HFFc6 (cell line): Measurements from ENCODE around the gene ANKS6. TPM values are rescaled to one million over a fixed set of nuclear protein-coding genes. Genes with fewer than 3 reads are reported as not detected.
"Not testable (repeated sequence)": the region's sequence is repeated elsewhere in the genome, so short reads cannot be mapped to it uniquely, and the experiment has no call there.

ENCODE experiments used
- DNase-seq: peaks from one replicate; pipeline ENCODE4 v3.0.0-alpha.2; 2018
- H3K27ac Mint-ChIP-seq: 2 replicates; pipeline ENCODE4 v1.8.0; 2020; ENCODE audit warnings: mild to moderate bottlenecking, mixed read lengths
- H3K27me3 Mint-ChIP-seq: 2 replicates; pipeline ENCODE4 v1.8.0; 2021; ENCODE audit warnings: mild to moderate bottlenecking, moderate library complexity, mixed read lengths; ENCODE audit not compliant: insufficient read depth
- H3K36me3 Mint-ChIP-seq: 2 replicates; pipeline ENCODE4 v1.8.0; 2021; ENCODE audit warnings: low read depth, mixed read lengths
- H3K4me1 Mint-ChIP-seq: 2 replicates; pipeline ENCODE4 v1.8.0; 2020; ENCODE audit warnings: low read depth, mixed read lengths
- H3K4me3 Mint-ChIP-seq: 2 replicates; pipeline ENCODE4 v1.8.0; 2020; ENCODE audit warnings: mild to moderate bottlenecking, moderate library complexity, mixed read lengths
- H3K9me3 Mint-ChIP-seq: 2 replicates; pipeline ENCODE4 v1.8.0; 2020; ENCODE audit warnings: mild to moderate bottlenecking, mixed read lengths
- total RNA-seq, 6 experiments: library from RNA; stranded (reverse); fragmentation: NEBNext Ultra II Directional; extraction: Animal tissue kit (Norgen Biotek cat#: 25700); gene quantifications; 2 replicates in 1 of 6; 3 replicates in 5 of 6; pipeline ENCODE4 v1.2.3, GENCODE V29; 2021
- TF ChIP-seq, protein P1 (sequence below): fragments of 200-600 bp; sonication (generic); IDR thresholded peaks from 2 replicates; pipeline ENCODE4 v1.5.0; 2021; ENCODE audit warnings: antibody characterized with exemption, mild to moderate bottlenecking

Gene ANKS6
- total RNA-seq, 6 experiments from 2014 or later, result 12.7 to 16.6 (median 14.8) TPM

DNA sequence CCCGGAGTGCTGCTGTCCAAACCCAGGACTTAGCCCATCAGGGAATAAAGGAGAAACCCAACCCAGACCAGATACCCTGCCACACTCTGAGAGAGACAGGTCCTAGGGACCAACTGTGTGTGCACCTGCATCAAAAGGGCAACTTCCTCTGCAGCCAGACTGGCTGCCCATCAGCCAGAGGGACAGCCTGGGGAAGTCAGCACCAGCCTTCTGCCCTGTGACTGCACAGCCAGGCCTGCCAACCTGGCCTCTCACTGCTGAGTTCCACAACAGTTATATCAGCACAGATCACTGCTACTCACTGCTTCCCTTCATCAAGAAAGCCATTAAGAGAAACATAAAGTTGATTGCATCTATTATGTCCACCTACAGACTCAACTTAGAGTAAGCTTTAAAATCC, 105.7 kb downstream of the ANKS6 start:
- H3K4me1 Mint-ChIP-seq, result no peaks in the 10 kb centered on the region; the same call in 1 of the 2 replicates
- peaks cover 16% of the 10 kb centered on the region; the same call in 1 of the 2 replicates for H3K27me3 Mint-ChIP-seq
- TF ChIP-seq, protein P1, sequence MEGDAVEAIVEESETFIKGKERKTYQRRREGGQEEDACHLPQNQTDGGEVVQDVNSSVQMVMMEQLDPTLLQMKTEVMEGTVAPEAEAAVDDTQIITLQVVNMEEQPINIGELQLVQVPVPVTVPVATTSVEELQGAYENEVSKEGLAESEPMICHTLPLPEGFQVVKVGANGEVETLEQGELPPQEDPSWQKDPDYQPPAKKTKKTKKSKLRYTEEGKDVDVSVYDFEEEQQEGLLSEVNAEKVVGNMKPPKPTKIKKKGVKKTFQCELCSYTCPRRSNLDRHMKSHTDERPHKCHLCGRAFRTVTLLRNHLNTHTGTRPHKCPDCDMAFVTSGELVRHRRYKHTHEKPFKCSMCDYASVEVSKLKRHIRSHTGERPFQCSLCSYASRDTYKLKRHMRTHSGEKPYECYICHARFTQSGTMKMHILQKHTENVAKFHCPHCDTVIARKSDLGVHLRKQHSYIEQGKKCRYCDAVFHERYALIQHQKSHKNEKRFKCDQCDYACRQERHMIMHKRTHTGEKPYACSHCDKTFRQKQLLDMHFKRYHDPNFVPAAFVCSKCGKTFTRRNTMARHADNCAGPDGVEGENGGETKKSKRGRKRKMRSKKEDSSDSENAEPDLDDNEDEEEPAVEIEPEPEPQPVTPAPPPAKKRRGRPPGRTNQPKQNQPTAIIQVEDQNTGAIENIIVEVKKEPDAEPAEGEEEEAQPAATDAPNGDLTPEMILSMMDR, result no peak
- no peaks in the 10 kb centered on the region for H3K9me3 Mint-ChIP-seq
- no peaks in the 10 kb centered on the region for H3K36me3 Mint-ChIP-seq
- H3K4me3 Mint-ChIP-seq, result no peak overlapping the region
- no peak overlapping the region for H3K27ac Mint-ChIP-seq
- DNase-seq, result no peak

DNA sequence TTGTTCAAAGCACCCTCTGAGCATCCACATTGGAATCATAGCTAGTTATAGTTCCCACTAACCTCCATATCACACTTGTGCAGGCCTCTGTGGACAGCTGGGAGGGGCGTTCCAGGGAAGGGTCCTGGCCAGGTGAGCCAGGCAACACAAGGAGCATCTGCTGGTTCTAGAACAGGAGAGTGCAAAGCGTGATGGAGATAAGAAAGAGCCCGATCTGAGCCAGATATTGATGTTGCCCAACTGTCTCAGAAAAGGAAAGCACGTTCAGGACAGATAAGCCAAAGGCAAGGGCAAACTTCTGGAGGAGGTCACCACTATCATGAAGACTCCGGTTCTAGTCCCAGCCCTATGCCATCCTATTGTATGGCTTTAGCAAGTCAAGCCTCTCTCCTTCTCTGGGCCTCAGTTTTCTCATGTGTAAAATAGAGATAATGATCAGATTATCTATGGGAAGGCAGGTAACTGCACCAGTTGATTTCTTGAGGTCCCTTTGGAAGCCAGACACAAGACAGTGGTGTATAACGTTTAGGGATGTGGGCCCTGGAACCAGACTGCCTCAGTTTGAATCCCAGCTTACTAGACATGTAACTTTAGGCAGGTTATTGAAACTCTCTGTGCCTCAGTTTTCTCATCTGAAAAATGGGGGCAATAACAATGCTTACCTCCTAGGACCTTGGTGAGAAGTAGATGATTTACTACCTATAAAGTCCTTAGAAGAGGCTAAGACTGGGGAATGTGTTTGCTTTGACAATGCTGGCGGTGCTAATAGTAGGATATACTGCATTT, 107.5 kb downstream of the ANKS6 start:
- no peak for DNase-seq
- no peak overlapping the region for H3K27ac Mint-ChIP-seq
- H3K36me3 Mint-ChIP-seq, result no peaks in the 10 kb centered on the region
- H3K4me1 Mint-ChIP-seq, result no peaks in the 10 kb centered on the region; the same call in 1 of the 2 replicates
- H3K4me3 Mint-ChIP-seq, result no peak overlapping the region
- H3K9me3 Mint-ChIP-seq, result no peaks in the 10 kb centered on the region
- peaks cover 5% of the 10 kb centered on the region; the same call in 1 of the 2 replicates for H3K27me3 Mint-ChIP-seq
- TF ChIP-seq, protein P1, result no peak

DNA sequence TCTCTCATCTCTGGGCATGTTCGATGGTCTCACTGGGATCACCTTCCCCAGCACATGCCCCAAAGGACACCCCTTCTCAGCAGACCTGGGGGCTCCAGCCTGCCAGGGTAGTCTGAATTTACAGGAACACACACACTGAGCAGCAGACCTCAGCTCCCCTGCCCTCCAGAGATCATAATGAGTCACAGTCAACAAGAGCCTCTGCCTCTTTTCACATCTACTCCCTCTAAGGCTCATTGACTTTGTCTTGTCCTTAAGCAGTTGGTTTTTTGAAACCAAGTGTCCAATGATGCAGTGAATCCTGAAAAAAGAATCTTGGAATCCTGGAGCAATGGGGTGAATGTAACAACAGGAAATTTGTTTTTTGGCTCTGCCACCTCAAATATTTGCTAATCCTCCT, 108.4 kb downstream of the ANKS6 start:
- DNase-seq, result no peak
- peaks cover 1% of the 10 kb centered on the region for H3K27me3 Mint-ChIP-seq
- no peaks in the 10 kb centered on the region; the same call in 1 of the 2 replicates for H3K4me1 Mint-ChIP-seq
- H3K27ac Mint-ChIP-seq, result no peak overlapping the region
- TF ChIP-seq, protein P1, result no peak
- no peaks in the 10 kb centered on the region for H3K36me3 Mint-ChIP-seq
- H3K4me3 Mint-ChIP-seq, result no peak overlapping the region
- no peaks in the 10 kb centered on the region for H3K9me3 Mint-ChIP-seq

DNA sequence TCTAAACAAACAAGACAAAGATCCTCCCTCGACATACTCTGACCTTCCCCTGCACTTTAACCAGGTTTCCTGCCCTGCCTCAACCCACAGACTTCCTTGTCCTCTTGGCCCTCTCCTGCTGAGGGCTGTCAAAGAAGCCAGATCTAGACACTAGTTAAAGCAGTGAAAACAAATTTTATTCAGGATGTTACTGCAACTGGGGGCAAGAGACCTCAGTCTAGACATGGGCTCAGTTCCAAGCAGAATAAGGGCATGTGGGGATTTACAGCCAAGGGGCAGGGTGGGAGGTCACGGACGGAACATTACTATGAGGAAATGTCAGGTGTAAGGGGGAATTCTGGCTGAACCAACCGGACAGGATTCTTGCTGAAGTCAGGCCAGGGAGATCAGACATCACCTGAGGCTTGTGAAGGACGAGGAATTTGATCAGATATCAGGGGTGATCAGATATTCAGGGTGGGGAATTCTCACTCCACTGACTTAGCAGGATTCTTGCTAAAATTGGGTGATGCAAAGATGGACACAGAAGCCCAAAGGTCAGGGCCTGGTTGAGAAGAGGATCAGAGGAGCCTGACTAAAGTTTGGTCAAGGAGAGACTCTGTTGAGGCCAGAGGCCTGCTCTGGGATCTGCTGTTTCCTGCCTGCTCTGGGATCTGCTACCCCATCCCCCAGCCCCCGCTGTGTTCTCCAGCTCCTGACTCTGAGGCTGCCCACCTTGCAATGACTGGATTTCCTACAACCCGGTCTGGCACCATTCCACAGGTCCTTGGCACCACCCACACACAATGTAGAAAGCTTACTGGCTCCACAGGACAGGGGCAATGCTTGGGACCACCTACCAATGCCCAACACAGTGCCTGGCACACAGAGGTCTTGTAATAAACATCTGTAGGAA, 109.1 kb downstream of the ANKS6 start:
- TF ChIP-seq, protein P1, result no peak
- H3K4me3 Mint-ChIP-seq, result no peak overlapping the region
- H3K4me1 Mint-ChIP-seq, result no peaks in the 10 kb centered on the region; the same call in 1 of the 2 replicates
- peaks cover 3% of the 10 kb centered on the region for H3K27me3 Mint-ChIP-seq
- no peak for DNase-seq
- H3K27ac Mint-ChIP-seq, result no peak overlapping the region
- no peaks in the 10 kb centered on the region for H3K36me3 Mint-ChIP-seq
- no peaks in the 10 kb centered on the region for H3K9me3 Mint-ChIP-seq

DNA sequence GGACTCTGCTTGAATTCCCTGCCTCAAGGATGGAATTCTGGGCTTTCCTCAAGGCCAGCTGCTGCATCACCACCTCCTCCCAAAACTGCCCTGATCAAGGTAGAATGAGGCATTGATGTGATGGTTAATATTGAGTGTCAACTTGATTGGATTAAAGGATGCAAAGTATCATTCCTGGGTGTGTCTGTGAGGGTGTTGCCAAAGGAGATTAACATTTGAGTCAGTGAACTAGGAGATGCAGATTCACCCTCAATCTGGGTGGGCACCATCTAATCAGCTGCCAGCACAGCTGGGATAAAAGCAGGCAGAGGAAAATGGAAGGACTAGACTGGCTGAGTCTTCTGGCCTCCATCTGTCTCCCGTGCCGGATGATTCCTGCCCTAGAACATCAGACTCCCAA, 111.5 kb downstream of the ANKS6 start:
- H3K9me3 Mint-ChIP-seq, H3K4me1 Mint-ChIP-seq, H3K27ac Mint-ChIP-seq, DNase-seq, H3K36me3 Mint-ChIP-seq, H3K27me3 Mint-ChIP-seq, H3K4me3 Mint-ChIP-seq: not testable (repeated sequence)

Other genes starting within 250 kb of the ANKS6 start
- 1 to 10 TPM; 3.1 to 9.3 (median 7.6) TPM for gene GABBR2, start 87.6 kb downstream of the ANKS6 start, total RNA-seq
- under 1 TPM in 4 of 6 experiments, not detected in 2; 0.07 to 0.32 (median 0.15) TPM for gene GALNT12, start 11.1 kb upstream of the ANKS6 start, total RNA-seq
- under 1 TPM; 0.20 to 0.50 (median 0.32) TPM for gene COL15A1, start 147.4 kb upstream of the ANKS6 start, total RNA-seq